ENCODE measurements around the gene PDCD4. TPM values are rescaled to one million over a fixed set of nuclear protein-coding genes. Genes with fewer than 3 reads are reported as not detected.
A peak's percentile ranks its signal among the peaks of the same experiment; 100 is the strongest.

PDCD4 gene
- total and polyA plus RNA-seq, 9 of the 15 experiments (the other 6 are each of a cell fraction or from before 2014, with no cell fraction given) = 12.9 to 44.1 (median 33.7) TPM

DNA sequence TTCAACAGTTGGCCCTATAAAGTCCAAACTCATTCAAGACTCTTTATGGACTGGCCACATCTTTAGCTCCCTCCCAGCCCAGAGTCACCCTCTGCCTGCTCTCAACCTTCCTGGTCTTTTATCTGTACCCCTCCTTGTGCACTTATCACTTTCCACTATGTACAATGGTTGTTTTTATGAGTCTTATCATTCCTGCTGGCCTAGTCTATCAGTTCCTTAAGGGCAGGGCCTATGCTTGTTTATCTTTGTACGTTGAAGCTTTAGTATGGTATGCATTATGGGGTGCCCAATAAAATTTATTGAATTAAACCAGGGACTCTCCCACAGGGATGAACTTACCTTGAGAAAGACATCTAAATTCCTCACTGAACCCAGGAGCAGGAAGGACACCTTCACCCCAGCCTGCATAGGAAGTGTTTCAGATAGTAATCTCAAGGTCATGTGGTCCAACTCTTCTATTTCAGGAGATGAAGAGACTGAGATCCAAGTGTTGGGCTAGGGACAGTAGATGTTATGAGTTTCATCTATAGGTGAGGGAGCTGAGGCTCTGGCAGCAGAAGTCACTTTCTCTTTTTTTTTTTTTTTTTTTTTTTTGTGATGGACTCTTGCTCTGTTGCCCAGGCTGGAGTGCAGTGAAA is 13.3 kb upstream of the PDCD4 start (continued):
- TF ChIP-seq TSC22D4 (tag; IDR thresholded peaks at IDR 0.05) = no peak
- no peak for TF ChIP-seq ZNF764 (CRISPR knock-in tag; IDR thresholded peaks at IDR 0.05; ENCODE audit: low read depth)
- TF ChIP-seq ZNF77 (CRISPR knock-in tag; IDR thresholded peaks at IDR 0.05) = no peak
- TF ChIP-seq, protein P1, sequence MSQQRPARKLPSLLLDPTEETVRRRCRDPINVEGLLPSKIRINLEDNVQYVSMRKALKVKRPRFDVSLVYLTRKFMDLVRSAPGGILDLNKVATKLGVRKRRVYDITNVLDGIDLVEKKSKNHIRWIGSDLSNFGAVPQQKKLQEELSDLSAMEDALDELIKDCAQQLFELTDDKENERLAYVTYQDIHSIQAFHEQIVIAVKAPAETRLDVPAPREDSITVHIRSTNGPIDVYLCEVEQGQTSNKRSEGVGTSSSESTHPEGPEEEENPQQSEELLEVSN (IDR thresholded peaks at IDR 0.05; ENCODE audit: borderline replicate concordance in 1 of 2, extremely low read depth in 1 of 2, insufficient read depth in 1 of 2, insufficient read length in 1 of 2, low read depth in 1 of 2, low read length in 1 of 2, poor library complexity in 1 of 2, severe bottlenecking in 1 of 2) = no peak
- TF ChIP-seq, protein P2, sequence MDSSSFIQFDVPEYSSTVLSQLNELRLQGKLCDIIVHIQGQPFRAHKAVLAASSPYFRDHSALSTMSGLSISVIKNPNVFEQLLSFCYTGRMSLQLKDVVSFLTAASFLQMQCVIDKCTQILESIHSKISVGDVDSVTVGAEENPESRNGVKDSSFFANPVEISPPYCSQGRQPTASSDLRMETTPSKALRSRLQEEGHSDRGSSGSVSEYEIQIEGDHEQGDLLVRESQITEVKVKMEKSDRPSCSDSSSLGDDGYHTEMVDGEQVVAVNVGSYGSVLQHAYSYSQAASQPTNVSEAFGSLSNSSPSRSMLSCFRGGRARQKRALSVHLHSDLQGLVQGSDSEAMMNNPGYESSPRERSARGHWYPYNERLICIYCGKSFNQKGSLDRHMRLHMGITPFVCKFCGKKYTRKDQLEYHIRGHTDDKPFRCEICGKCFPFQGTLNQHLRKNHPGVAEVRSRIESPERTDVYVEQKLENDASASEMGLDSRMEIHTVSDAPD (CRISPR knock-in tag; IDR thresholded peaks at IDR 0.05) = no peak
- no peak for TF ChIP-seq KHSRP (IDR thresholded peaks at IDR 0.05)
- no peak for TF ChIP-seq KLF6 (CRISPR knock-in tag; IDR thresholded peaks at IDR 0.05; ENCODE audit: borderline replicate concordance)
- no peak for TF ChIP-seq RNF2 (IDR thresholded peaks at IDR 0.05)
- no peak for TF ChIP-seq SRF (CRISPR knock-in tag; IDR thresholded peaks at IDR 0.05)
- no peak for TF ChIP-seq NCOA2 (IDR thresholded peaks at IDR 0.05; ENCODE audit: partially characterized antibody in 2 of 2)
- TF ChIP-seq TBL1XR1 (IDR thresholded peaks at IDR 0.05; ENCODE audit: low read length in 2 of 2) = peak; percentile 48 to 85; a peak in 3 of 4 replicates
- no peak for TF ChIP-seq ZNF146 (CRISPR knock-in tag; IDR thresholded peaks at IDR 0.05; ENCODE audit: unreplicated experiment)
- TF ChIP-seq, protein P3, sequence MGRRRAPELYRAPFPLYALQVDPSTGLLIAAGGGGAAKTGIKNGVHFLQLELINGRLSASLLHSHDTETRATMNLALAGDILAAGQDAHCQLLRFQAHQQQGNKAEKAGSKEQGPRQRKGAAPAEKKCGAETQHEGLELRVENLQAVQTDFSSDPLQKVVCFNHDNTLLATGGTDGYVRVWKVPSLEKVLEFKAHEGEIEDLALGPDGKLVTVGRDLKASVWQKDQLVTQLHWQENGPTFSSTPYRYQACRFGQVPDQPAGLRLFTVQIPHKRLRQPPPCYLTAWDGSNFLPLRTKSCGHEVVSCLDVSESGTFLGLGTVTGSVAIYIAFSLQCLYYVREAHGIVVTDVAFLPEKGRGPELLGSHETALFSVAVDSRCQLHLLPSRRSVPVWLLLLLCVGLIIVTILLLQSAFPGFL (CRISPR knock-in tag; IDR thresholded peaks at IDR 0.05) = no peak
- no peak for TF ChIP-seq THRAP3 (IDR thresholded peaks at IDR 0.05; ENCODE audit: borderline replicate concordance)
- peak; percentile 60; the same call in 1 of the 2 replicates for TF ChIP-seq BCOR (IDR thresholded peaks at IDR 0.05)
- TF ChIP-seq STAT5B (CRISPR knock-in tag; IDR thresholded peaks at IDR 0.05) = no peak
- peak; percentile 88 for TF ChIP-seq TCF3 (CRISPR knock-in tag; IDR thresholded peaks at IDR 0.05)
- no peak for TF ChIP-seq ZNF133 (CRISPR knock-in tag; IDR thresholded peaks at IDR 0.05)
- TF ChIP-seq NCOA1 (IDR thresholded peaks at IDR 0.05; ENCODE audit: low read depth) = peak; percentile 48; the same call in 1 of the 2 replicates
- 0 out of 2 replicates have a peak, but pooled peaks have one; percentile 26 for TF ChIP-seq FOXA1 (IDR thresholded peaks at IDR 0.05; ENCODE audit: borderline replicate concordance)
- TF ChIP-seq SNRNP70 (optimal IDR thresholded peaks at IDR 0.05; ENCODE audit: low read depth, low read length) = no peak
- no peak for TF ChIP-seq TAF7 (tag; IDR thresholded peaks at IDR 0.05)
- TF ChIP-seq, protein P4, sequence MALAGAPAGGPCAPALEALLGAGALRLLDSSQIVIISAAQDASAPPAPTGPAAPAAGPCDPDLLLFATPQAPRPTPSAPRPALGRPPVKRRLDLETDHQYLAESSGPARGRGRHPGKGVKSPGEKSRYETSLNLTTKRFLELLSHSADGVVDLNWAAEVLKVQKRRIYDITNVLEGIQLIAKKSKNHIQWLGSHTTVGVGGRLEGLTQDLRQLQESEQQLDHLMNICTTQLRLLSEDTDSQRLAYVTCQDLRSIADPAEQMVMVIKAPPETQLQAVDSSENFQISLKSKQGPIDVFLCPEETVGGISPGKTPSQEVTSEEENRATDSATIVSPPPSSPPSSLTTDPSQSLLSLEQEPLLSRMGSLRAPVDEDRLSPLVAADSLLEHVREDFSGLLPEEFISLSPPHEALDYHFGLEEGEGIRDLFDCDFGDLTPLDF (CRISPR knock-in tag; IDR thresholded peaks at IDR 0.05) = no peak
- TF ChIP-seq ZC3H4 (CRISPR knock-in tag; IDR thresholded peaks at IDR 0.05; ENCODE audit: borderline replicate concordance) = no peak
